ENCODE results near the gene ERCC2. TPM values are rescaled to one million over a fixed set of nuclear protein-coding genes. Genes with fewer than 3 reads are reported as not detected.
"Not testable (repeated sequence)": the region's sequence is repeated elsewhere in the genome, so short reads cannot be mapped to it uniquely, and the experiment has no call there.

Gene ERCC2
- total RNA-seq, 4 donors from 2014 or later: 1.8 to 16.6 (median 10.5) TPM

GRCh38 chr19:45311621-45312020, 58.8 kb downstream of the ERCC2 start:
- no peaks in the 10 kb centered on the region for H3K4me1 ChIP-seq
- TF ChIP-seq POLR2A (IDR thresholded peaks at IDR 0.05) (no peak), CTCF (IDR thresholded peaks at IDR 0.05) (no peak)
- no peaks in the 10 kb centered on the region for H3K9me3 ChIP-seq
- no peak for DNase-seq
- no peaks in the 10 kb centered on the region for H3K27me3 ChIP-seq
- no peak overlapping the region for H3K4me3 ChIP-seq
- no peaks in the 10 kb centered on the region for H3K36me3 ChIP-seq
- no peak overlapping the region for H3K27ac ChIP-seq
- intact Hi-C loops (cut with DNase I; ENCODE audit: low total_unique reads): no loop called here

- intact Hi-C loops (cut with DNase I; ENCODE audit: low total_unique reads); H3K36me3 ChIP-seq; H3K4me1 ChIP-seq: not testable (repeated sequence)
Observed at GRCh38 chr19:45309322-45309721, 61.1 kb downstream of the ERCC2 start.

GRCh38 chr19:45307361-45307760, 63.0 kb downstream of the ERCC2 start:
- Histone ChIP-seq H3K27ac (no peak overlapping the region), H3K36me3 (no peaks in the 10 kb centered on the region), H3K4me1 (no peaks in the 10 kb centered on the region), H3K9me3 (no peaks in the 10 kb centered on the region), H3K27me3 (no peaks in the 10 kb centered on the region), H3K4me3 (no peak overlapping the region)
- intact Hi-C loops (cut with DNase I; ENCODE audit: low total_unique reads): no loop called here
- DNase-seq: no peak
- no peak for TF ChIP-seq POLR2A (IDR thresholded peaks at IDR 0.05)
- no peak for TF ChIP-seq CTCF (IDR thresholded peaks at IDR 0.05)

More at GRCh38 chr19:45309322-45309721, 61.1 kb downstream of the ERCC2 start:
- not testable (repeated sequence) for H3K4me3 ChIP-seq, H3K9me3 ChIP-seq, H3K27ac ChIP-seq, DNase-seq, H3K27me3 ChIP-seq

- Histone ChIP-seq H3K4me1 (no peaks in the 10 kb centered on the region), H3K4me3 (no peak overlapping the region), H3K27ac (no peak overlapping the region), H3K36me3 (no peaks in the 10 kb centered on the region), H3K27me3 (no peaks in the 10 kb centered on the region), H3K9me3 (no peaks in the 10 kb centered on the region)
- intact Hi-C loops (cut with DNase I; ENCODE audit: low total_unique reads): no loop called here
- TF ChIP-seq POLR2A (IDR thresholded peaks at IDR 0.05) (no peak), CTCF (IDR thresholded peaks at IDR 0.05) (no peak)
- no peak for DNase-seq
Observed at GRCh38 chr19:45306518-45307027, 63.8 kb downstream of the ERCC2 start.

GRCh38 chr19:45306040-45306439, 64.3 kb downstream of the ERCC2 start:
- DNase-seq: no peak
- H3K4me1 ChIP-seq: no peaks in the 10 kb centered on the region
- no peak overlapping the region for H3K4me3 ChIP-seq
- no peaks in the 10 kb centered on the region for H3K9me3 ChIP-seq
- no peak for TF ChIP-seq CTCF (IDR thresholded peaks at IDR 0.05)
- TF ChIP-seq POLR2A (IDR thresholded peaks at IDR 0.05): no peak
- intact Hi-C loops (cut with DNase I; ENCODE audit: low total_unique reads): no loop called here
- no peaks in the 10 kb centered on the region for H3K36me3 ChIP-seq
- no peaks in the 10 kb centered on the region for H3K27me3 ChIP-seq
- no peak overlapping the region for H3K27ac ChIP-seq

- intact Hi-C loops (cut with DNase I; ENCODE audit: low total_unique reads): no loop called here
- H3K27ac ChIP-seq: no peak overlapping the region
- no peak overlapping the region for H3K4me3 ChIP-seq
- H3K27me3 ChIP-seq: no peaks in the 10 kb centered on the region
- no peaks in the 10 kb centered on the region for H3K9me3 ChIP-seq
- no peak for DNase-seq
- TF ChIP-seq CTCF (IDR thresholded peaks at IDR 0.05): no peak
- no peak for TF ChIP-seq POLR2A (IDR thresholded peaks at IDR 0.05)
- H3K36me3 ChIP-seq: no peaks in the 10 kb centered on the region
- H3K4me1 ChIP-seq: no peaks in the 10 kb centered on the region
Observed at GRCh38 chr19:45305421-45305820, 65.0 kb downstream of the ERCC2 start.
